AG09309 (cell line): ENCODE results near the gene KRT5.
"Not testable (repeated sequence)": the region's sequence is repeated elsewhere in the genome, so short reads cannot be mapped to it uniquely, and the experiment has no call there.

Experiments
- DNase-seq: peaks from one replicate; pipeline ENCODE4 v3.0.0-alpha.2; 2010; ENCODE audit warnings: low read depth
- H3K4me3 ChIP-seq: 2 replicates; pipeline ENCODE4 v1.5.1; 2011; ENCODE audit warnings: mild to moderate bottlenecking, low read depth, low read length, moderate library complexity; ENCODE audit not compliant: control insufficient read depth
- CTCF ChIP-seq: IDR thresholded peaks from 2 replicates; pipeline ENCODE4 v1.5.1; 2011; ENCODE audit warnings: mild to moderate bottlenecking, low read depth, low read length, inconsistent platforms; ENCODE audit not compliant: insufficient read depth, control insufficient read depth; ENCODE audit errors: missing control alignments

Gene KRT5

DNA sequence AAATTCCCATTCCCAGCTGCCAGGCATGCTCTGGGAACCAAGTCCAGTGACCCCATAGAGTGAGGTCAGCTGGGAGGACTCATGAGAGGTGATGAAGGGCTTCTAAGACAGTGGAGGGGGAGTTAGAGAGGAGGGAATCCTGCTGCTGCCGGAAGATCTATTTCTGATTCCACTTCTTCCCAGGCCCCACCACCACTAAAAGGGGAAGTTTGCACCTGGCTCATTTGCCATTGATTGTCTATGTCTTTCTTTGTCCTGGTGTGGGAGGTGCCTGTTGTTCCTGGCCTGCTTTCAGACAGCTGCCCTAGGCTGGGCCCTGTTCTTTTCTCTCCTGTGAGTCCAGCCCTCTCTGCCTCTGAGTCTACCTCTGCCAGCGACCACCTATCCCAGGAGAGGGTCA, 24.1 kb downstream of the KRT5 start:
- no peak for DNase-seq

DNA sequence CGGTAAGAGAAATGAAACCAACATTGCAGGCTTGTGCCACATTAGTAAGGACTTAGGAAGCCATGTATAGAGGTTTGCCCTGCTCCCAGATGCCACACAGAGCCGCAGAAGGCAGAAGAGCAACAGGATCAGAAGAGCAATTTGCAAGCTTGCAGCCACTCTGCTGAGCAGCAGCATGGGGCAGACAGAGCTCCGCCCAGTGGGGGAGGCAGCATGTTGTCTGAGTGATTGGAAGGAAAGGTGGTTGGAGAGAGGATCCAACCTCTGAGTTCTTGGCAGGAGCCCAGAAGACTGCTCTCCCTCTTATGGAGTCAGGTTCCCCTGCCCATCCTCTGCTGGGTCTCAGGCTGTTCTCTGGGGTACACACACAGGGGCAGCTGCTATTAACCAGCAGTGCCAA, 24.8 kb downstream of the KRT5 start:
- DNase-seq, result no peak
- TF ChIP-seq CTCF, result no peak
- H3K4me3 ChIP-seq, result no peak overlapping the region

More for the DNA sequence above, 24.1 kb downstream of the KRT5 start:
- no peak for TF ChIP-seq CTCF
- no peak overlapping the region for H3K4me3 ChIP-seq

DNA sequence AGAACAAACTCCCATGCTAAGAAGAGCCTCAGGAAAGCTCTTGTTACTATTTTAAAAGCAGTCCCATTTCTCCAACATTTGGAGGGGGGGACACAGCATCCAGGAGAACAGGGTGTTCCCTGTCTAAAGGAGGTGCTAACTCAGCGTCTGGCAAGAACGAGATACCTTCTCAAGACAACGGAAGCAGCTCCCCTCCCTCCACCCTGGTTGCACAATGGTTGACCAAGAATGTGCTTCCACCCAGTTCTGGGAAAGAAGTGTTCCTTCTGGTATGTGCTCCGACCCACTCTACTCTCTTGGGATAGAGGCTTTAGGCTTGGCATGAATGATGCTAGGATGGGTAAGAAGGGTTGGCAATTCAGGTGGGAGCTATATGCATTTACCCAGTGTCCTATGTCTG, 25.7 kb downstream of the KRT5 start:
- no peak for TF ChIP-seq CTCF
- H3K4me3 ChIP-seq, result no peak overlapping the region
- DNase-seq, result no peak

GRCh38 chr12:52494100-52494499, 26.1 kb downstream of the KRT5 start:
- DNase-seq, result no peak
- TF ChIP-seq CTCF, result no peak
- H3K4me3 ChIP-seq, result no peak overlapping the region

- TF ChIP-seq CTCF, result no peak
- no peak within 1 kb of the TSS for H3K4me3 ChIP-seq
- DNase-seq, result no peak
Measured at GRCh38 chr12:52493172-52493571, 27.0 kb downstream of the KRT5 start, which contains the start of gene KRT6A. TSS of gene KRT6A (minus strand) at chr12:52493257. CDS start at chr12:52493188, 69 bp downstream.

GRCh38 chr12:52492405-52492804, 27.8 kb downstream of the KRT5 start:
- H3K4me3 ChIP-seq, DNase-seq: not testable (repeated sequence)

GRCh38 chr12:52491495-52491894, 28.7 kb downstream of the KRT5 start:
- not testable (repeated sequence) for H3K4me3 ChIP-seq, DNase-seq

GRCh38 chr12:52488736-52489135, 31.5 kb downstream of the KRT5 start:
- no peak overlapping the region for H3K4me3 ChIP-seq
- TF ChIP-seq CTCF, result no peak
- no peak for DNase-seq

DNA sequence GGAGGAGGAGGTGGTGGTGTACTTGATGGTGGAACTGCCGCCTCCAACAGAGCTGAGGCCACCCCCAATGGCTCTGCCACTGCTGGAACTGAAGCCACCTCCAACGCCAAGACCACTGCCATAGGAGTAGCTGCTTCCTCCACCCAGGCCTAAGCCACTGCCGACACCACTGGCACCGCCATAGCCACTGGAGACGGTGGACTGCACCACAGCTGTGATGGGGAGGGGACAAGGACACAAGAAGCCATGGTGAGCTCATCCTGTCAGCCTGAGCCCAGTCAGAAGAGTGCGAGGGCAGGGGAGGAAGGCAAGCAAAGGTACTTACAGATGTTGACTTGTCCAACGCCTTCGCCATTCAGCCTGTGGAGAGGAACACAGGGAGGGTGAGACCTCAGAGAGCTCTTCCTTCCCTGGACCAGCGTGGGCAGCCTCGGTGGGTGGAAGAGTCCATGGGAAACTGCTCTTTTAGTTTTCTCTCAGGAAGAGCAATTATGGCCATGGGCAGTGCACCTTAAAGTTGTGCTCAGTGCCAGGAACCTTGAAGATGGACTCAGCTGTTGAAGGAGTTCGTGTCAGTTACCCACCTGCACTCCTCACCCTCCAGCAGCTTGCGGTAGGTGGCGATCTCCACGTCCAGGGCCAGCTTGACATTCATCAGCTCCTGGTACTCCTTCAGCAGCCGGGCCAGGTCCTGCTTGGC, 32.3 kb downstream of the KRT5 start:
- H3K4me3 ChIP-seq, DNase-seq: not testable (repeated sequence)
